Activated T-helper 1 cell treated with anti-CD3 and anti-CD28 coated beads, Interleukin-2, amount 50 U/mL, for 16 hours (primary cell): Measurements from ENCODE around the gene DPY30.
A peak's percentile ranks its signal among the peaks of the same experiment; 100 is the strongest.
"Not testable (repeated sequence)": the region's sequence is repeated elsewhere in the genome, so short reads cannot be mapped to it uniquely, and the experiment has no call there.

Source experiments
- DNase-seq, 2 donors: peaks; one replicate each; pipeline ENCODE4 v3.0.0-alpha.2; 2020; ENCODE audit warnings: low read depth in 1 of 2, low spot score in 1 of 2

Gene DPY30

DNA sequence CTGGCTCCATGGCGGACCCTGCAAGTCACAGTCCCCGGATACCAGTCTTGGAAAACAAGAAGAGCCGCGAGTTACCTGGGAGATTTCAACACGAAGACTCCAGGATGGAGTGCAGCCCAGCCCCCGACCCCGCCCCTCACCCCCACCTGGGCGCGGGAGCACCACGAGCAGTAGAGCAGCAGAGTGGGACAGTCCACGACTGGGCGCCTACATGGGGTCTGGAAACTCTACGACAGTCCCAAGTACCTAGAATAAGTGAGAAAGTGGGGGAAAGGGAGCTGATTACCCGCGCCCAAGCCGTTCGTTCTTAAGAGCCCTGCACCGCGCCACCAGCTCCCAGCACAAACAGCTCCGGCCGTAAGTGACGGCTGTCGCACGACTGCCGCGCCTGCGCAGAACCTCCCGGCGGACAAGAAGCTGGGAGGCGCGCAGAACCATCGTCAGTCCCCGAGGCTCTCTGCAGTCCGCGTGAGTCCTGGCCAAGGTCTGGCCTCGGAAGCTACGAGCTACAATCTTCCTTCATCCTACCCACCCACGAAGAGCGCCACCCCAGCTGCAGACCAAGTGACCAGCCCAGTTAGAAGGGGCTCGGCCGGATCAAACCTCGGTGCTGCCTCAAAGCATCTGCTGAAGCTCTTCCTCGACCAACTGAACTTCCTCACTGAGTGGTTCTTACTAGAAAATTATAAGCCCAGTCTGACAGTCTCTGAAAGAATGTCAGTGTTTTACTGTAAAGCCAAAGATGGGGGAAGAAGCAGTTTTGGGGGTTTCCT lies at the start of gene DPY30:
TSS of gene DPY30 (minus strand) at position 359 of the 773 bp plus-strand sequence. CDS start at position 10, 349 bp downstream.
- DNase-seq = peak; percentile 78 to 79

DNA sequence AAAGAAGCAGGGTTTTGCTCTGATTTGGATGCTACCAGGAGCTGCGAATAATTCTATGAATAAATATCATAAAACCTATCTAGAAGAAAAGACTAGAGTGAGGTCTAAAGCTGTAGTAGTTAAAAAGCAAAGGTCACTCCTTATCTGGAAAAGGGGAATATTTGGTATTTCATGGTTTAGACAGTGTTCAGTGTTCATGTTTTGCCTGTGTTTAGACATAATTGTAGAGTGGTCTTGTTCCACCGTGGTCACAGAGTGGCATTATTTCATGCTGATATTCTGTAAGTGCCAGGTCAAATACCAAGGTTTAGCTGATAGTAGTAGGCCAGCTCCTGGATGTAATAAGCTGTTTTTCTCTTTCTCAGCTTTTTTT lies 34.5 kb upstream of the DPY30 start:
- no peak for DNase-seq

GRCh38 chr2:32067549-32067948 lies 27.9 kb upstream of the DPY30 start:
- no peak for DNase-seq

GRCh38 chr2:32064713-32065112 lies 25.1 kb upstream of the DPY30 start:
- no peak for DNase-seq

GRCh38 chr2:32064021-32064601 lies 24.5 kb upstream of the DPY30 start:
- DNase-seq = peak in 1 of 2 donors; percentile 5

DNA sequence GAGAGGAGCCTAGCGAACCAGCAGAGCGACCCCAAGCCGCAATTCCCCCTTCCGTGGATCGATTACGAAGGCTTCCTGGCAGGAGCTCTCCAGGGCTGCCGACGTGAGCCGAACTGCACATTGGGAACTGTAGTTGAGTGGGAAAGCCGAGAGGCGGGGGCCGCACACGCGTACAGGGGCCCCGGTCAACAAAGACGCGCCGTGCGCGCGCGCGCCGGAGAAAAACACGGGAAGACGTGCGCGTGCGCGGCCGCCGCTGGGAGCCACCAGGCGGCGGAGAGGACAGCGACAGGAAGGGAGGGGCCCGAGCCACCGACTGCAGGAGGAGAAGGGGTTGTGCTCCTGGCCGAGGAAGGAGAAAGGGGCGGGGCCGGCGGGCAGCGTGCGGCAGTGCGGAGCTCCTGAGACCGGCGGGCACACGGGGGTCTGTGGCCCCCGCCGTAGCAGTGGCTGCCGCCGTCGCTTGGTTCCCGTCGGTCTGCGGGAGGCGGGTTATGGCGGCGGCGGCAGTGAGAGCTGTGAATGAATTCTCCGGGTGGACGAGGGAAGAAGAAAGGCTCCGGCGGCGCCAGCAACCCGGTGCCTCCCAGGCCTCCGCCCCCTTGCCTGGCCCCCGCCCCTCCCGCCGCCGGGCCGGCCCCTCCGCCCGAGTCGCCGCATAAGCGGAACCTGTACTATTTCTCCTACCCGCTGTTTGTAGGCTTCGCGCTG lies 23.9 kb upstream of the DPY30 start, which contains the start of gene SPAST:
TSS of gene SPAST (plus strand) at position 247 of the 711 bp plus-strand sequence. CDS start at position 523, 276 bp downstream.
- peak; percentile 90 to 95 for DNase-seq

GRCh38 chr2:32061973-32062861 lies 22.6 kb upstream of the DPY30 start:
- no peak for DNase-seq

- no peak for DNase-seq
These were observed 21.8 kb upstream of the DPY30 start for GRCh38 chr2:32061430-32061829.

- no peak for DNase-seq
These were observed 20.7 kb upstream of the DPY30 start for GRCh38 chr2:32060266-32060665.

DNA sequence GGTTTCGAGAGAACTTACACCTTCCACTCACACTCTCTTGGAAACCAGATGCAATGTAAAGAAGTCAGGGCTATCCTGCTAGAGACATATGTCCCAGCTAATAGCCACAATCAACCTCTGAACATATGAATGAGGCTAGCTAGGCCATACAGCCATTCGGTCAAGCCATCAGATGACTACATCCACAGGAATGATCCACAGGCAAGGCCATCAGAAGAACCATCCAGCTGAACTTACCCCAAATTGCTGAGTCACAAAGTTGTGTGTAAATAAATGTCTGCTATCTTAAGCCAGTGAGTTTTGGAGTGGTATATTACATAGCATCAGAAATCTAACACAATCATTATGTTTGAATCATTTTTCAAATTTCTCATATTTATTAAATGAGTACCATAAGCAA lies 18.5 kb upstream of the DPY30 start:
- no peak for DNase-seq

- DNase-seq = not testable (repeated sequence)
These were observed 15.0 kb upstream of the DPY30 start for GRCh38 chr2:32054583-32054982.

GRCh38 chr2:32051836-32052439 lies 12.3 kb upstream of the DPY30 start:
- no peak for DNase-seq

DNA sequence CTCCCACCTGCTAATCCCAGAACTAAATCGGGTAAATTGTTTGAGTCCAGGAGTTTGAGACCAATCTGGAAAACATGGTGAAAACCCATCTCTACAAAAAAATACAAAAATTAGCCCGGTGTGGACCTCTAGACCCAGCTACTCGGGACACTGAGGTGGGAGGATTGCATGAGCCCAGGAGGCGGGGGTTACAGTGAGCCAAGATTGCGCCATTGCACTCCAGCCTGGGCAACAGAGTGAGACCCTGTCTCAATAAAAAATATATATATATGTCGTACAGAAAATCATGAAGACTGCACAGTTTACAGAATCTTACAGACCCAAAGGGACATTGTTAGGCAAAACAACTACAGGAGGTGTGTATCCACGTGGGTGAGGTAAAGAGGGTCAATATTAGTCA lies 4.0 kb upstream of the DPY30 start:
- DNase-seq = no peak

DNA sequence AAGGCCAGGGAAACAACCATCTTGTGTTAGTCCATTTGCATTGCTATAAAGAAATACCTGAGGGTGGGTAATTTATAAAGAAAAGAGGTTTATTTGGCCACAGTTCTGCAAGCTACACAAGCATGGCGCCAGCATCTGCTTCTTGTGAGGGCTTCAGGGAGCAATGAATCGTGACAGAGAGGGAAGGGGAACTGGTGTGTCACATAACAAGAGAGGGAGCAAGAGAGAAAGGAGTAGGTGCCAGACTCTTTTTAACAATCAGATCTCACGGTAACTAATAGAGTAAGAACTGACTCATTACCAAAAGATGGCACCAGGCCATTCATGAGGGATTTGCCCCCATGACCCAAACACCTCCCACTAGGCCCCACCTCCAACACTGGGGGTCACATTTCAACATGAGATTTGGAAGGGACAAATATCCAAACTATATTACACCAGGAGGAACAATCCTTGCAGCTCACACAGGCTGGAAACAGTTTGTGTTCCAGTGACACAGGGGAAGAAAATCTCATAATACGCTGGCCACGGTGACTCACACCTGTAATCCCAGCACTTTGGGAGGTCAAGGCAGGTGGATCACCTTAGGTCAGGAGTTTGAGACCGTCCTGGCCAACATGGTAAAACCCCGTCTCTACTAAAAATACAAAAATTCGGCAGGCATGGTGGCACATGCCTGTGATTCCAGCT lies 5.3 kb downstream of the DPY30 start:
- DNase-seq = not testable (repeated sequence)

DNA sequence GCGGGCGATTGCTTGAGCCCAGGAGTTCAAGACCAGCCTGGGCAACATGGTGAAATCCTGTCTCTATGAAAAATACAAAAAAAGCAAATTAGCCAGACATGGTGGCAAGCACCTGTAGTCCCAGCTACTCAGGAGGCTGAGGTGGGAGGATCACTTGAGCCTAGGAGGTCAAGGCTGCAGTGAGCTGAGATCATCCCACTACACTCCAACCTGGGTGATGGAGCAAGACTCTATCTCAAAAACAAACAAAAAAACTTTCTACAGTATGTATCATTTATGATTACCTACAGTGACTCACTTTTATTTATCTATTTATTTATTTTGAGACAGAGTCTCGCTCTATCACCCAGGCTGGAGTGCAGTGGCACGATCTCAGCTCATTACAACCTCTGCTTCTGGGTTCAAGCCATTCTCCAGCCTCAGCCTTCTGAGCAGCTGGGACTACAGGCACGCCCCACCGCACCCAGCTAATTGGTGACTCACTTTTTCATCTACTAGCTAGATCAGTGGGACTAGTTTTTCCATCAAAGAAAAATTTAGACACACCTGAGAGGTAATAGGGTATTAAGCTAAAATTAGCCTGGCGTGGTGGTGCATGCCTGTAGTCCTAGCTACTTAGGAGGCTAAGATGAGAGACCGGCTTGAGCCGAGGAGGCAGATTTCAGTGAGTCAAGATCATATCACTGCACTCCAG lies 20.7 kb downstream of the DPY30 start:
- not testable (repeated sequence) for DNase-seq

GRCh38 chr2:32012872-32013271 lies 26.7 kb downstream of the DPY30 start:
- no peak for DNase-seq

DNA sequence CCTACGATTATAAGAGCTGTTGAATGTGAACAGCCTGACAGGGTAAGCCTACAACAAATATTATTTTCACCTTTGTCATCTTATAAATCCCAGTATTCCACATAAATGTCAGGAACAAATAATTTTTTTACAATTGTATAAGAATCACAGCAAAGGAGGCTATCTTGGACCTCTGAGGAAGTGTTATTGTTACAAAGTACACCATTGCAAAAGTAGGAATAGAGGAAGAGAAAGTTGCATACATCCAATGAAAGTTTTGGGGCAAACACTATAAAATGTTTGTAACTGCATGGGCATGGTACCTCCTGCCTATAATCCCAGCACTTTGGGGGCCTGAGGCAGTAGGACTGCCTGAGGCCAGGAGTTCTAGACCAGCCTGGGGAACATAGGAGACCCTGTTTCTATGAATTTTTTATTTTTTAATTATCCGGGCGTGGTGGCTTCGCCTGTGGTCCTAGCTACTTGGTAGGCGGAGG lies 28.1 kb downstream of the DPY30 start:
- no peak for DNase-seq

DNA sequence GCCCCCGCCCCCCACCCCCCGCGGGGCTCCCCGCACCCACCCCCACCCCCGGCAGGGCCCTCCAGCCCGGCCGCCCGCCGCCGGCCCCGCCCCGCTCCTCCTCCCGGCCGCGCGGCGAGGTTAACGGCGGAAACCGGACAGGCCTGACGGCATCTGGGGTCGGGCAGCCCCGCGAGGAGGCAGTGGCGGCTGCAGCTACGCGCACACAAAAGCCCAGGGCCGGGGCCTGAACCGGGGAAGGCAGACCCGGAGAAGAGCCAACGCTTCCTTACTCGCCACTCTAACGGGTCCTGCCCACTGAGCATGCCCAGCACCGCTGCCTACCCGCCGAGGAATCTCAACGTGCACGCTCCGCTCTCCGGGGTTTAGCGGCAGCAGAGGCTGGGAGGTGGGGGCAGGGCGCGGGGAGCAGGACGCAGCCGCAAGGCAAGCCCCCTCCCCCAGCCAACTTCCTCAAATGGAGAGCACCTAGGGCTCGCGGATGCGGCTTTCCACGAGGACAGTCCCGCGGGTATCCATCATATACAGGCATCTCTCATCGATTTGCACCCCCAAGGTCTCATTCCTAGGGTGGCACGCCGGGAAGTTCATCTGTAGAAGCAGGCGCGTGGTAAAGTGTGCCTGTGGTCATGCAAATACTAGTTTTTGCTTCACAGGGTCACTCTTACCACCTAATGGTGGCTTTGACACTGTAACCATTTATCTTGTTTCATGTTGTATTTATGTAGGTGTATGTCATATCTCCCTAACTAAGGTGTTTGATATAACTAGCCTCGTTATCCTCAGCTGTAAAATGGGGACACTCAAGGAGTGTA lies 28.7 kb downstream of the DPY30 start, which contains the start of gene MEMO1:
TSS of gene MEMO1 (minus strand) at position 339 of the 815 bp plus-strand sequence. CDS start 761 bp downstream, outside the sequence.
- peak; percentile 83 to 84 for DNase-seq
